ENCODE data around the gene CBY1. TPM values are rescaled to one million over a fixed set of nuclear protein-coding genes. Genes with fewer than 3 reads are reported as not detected.
A peak's percentile ranks its signal among the peaks of the same experiment; 100 is the strongest.

CBY1 gene
- total and polyA plus RNA-seq, 4 donors, result 16.1 to 53.0 (median 37.8) TPM

- Histone ChIP-seq H3K4me3 (ENCODE audit: low read depth, low read length) (no peak overlapping the region), H3K27ac (ENCODE audit: low read depth, low read length) (no peak overlapping the region), H3K36me3 (ENCODE audit: control insufficient read depth, insufficient read depth, low read length) (peaks cover 9% of the 10 kb centered on the region), H3K27me3 (ENCODE audit: control insufficient read depth, insufficient read depth, low read length) (no peaks in the 10 kb centered on the region), H3K9me3 (ENCODE audit: control insufficient read depth, insufficient read depth, low read length) (no peaks in the 10 kb centered on the region), H3K4me1 (ENCODE audit: control insufficient read depth, insufficient read depth, low read length) (peaks cover 23% of the 10 kb centered on the region)
- 90% methylated on average over 13 of the region's 13 CpGs for WGBS (ENCODE audit: insufficient coverage)
- no peak for DNase-seq (ENCODE audit: low read depth in 4 of 6, low spot score in 6 of 6)
These were observed 42.1 kb downstream of the CBY1 start for GRCh38 chr22:38698407-38699094.

GRCh38 chr22:38699143-38699542 is 42.7 kb downstream of the CBY1 start:
- peak overlapping the region; percentile 81 for H3K4me3 ChIP-seq (ENCODE audit: low read depth, low read length)
- no peaks in the 10 kb centered on the region for H3K27me3 ChIP-seq (ENCODE audit: control insufficient read depth, insufficient read depth, low read length)
- no peak for DNase-seq (ENCODE audit: low read depth in 4 of 6, low spot score in 6 of 6)
- H3K27ac ChIP-seq (ENCODE audit: low read depth, low read length), result peak overlapping the region; percentile 73
- peaks cover 23% of the 10 kb centered on the region for H3K4me1 ChIP-seq (ENCODE audit: control insufficient read depth, insufficient read depth, low read length)
- peaks cover 7% of the 10 kb centered on the region for H3K36me3 ChIP-seq (ENCODE audit: control insufficient read depth, insufficient read depth, low read length)
- 79% methylated on average over 3 of the region's 5 CpGs for WGBS (ENCODE audit: insufficient coverage)
- H3K9me3 ChIP-seq (ENCODE audit: control insufficient read depth, insufficient read depth, low read length), result no peaks in the 10 kb centered on the region

- Histone ChIP-seq H3K36me3 (ENCODE audit: control insufficient read depth, insufficient read depth, low read length) (peaks cover under 1% of the 10 kb centered on the region), H3K9me3 (ENCODE audit: control insufficient read depth, insufficient read depth, low read length) (no peaks in the 10 kb centered on the region), H3K27me3 (ENCODE audit: control insufficient read depth, insufficient read depth, low read length) (no peaks in the 10 kb centered on the region), H3K27ac (ENCODE audit: low read depth, low read length) (peak overlapping the region; percentile 73), H3K4me1 (ENCODE audit: control insufficient read depth, insufficient read depth, low read length) (peaks cover 23% of the 10 kb centered on the region), H3K4me3 (ENCODE audit: low read depth, low read length) (peak overlapping the region; percentile 81)
- WGBS (ENCODE audit: insufficient coverage), result 6% methylated on average over 5 of the region's 6 CpGs
- peak in 2 of 6 donors; percentile 21 to 49 for DNase-seq (ENCODE audit: low read depth in 4 of 6, low spot score in 6 of 6)
These were observed 43.3 kb downstream of the CBY1 start for GRCh38 chr22:38699784-38700183.

GRCh38 chr22:38700270-38700788 is 43.9 kb downstream of the CBY1 start:
- peak overlapping the region; percentile 73 for H3K27ac ChIP-seq (ENCODE audit: low read depth, low read length)
- under 1% methylated on average over 57 of the region's 57 CpGs for WGBS (ENCODE audit: insufficient coverage)
- no peaks in the 10 kb centered on the region for H3K9me3 ChIP-seq (ENCODE audit: control insufficient read depth, insufficient read depth, low read length)
- peaks cover 23% of the 10 kb centered on the region for H3K4me1 ChIP-seq (ENCODE audit: control insufficient read depth, insufficient read depth, low read length)
- H3K36me3 ChIP-seq (ENCODE audit: control insufficient read depth, insufficient read depth, low read length), result no peaks in the 10 kb centered on the region
- peak overlapping the region; percentile 81 for H3K4me3 ChIP-seq (ENCODE audit: low read depth, low read length)
- peak in 2 of 6 donors; percentile 6 to 55 for DNase-seq (ENCODE audit: low read depth in 4 of 6, low spot score in 6 of 6)
- H3K27me3 ChIP-seq (ENCODE audit: control insufficient read depth, insufficient read depth, low read length), result no peaks in the 10 kb centered on the region

GRCh38 chr22:38700789-38701628 is 44.6 kb downstream of the CBY1 start, which contains the start of gene JOSD1:
Gene JOSD1, minus strand, starts transcription at chr22:38700943. Its CDS starts 956 bp downstream, at chr22:38699987.
- Histone ChIP-seq H3K27ac (ENCODE audit: low read depth, low read length) (peak within 1 kb of the TSS; percentile 85), H3K36me3 (ENCODE audit: control insufficient read depth, insufficient read depth, low read length) (no peaks in the 10 kb centered on the region), H3K4me1 (ENCODE audit: control insufficient read depth, insufficient read depth, low read length) (peaks cover 23% of the 10 kb centered on the region), H3K4me3 (ENCODE audit: low read depth, low read length) (peak within 1 kb of the TSS; percentile 81), H3K27me3 (ENCODE audit: control insufficient read depth, insufficient read depth, low read length) (no peaks in the 10 kb centered on the region), H3K9me3 (ENCODE audit: control insufficient read depth, insufficient read depth, low read length) (no peaks in the 10 kb centered on the region)
- WGBS (ENCODE audit: insufficient coverage), result under 1% methylated on average over 90 of the region's 94 CpGs
- peak; percentile 80 to 98 (median 92) for DNase-seq (ENCODE audit: low read depth in 4 of 6, low spot score in 6 of 6)

GRCh38 chr22:38704654-38705234 is 48.3 kb downstream of the CBY1 start:
- Histone ChIP-seq H3K27me3 (ENCODE audit: control insufficient read depth, insufficient read depth, low read length) (no peaks in the 10 kb centered on the region), H3K4me1 (ENCODE audit: control insufficient read depth, insufficient read depth, low read length) (peaks cover 11% of the 10 kb centered on the region), H3K9me3 (ENCODE audit: control insufficient read depth, insufficient read depth, low read length) (no peaks in the 10 kb centered on the region), H3K36me3 (ENCODE audit: control insufficient read depth, insufficient read depth, low read length) (peaks cover 4% of the 10 kb centered on the region), H3K27ac (ENCODE audit: low read depth, low read length) (peak overlapping the region; percentile 92), H3K4me3 (ENCODE audit: low read depth, low read length) (peak overlapping the region; percentile 82)
- DNase-seq (ENCODE audit: low read depth in 4 of 6, low spot score in 6 of 6), result no peak
- 44% methylated on average over 2 of the region's 10 CpGs for WGBS (ENCODE audit: insufficient coverage)

- H3K4me1 ChIP-seq (ENCODE audit: control insufficient read depth, insufficient read depth, low read length), result peaks cover 10% of the 10 kb centered on the region
- peak; percentile 100 for DNase-seq (ENCODE audit: low read depth in 4 of 6, low spot score in 6 of 6)
- peaks cover 4% of the 10 kb centered on the region for H3K36me3 ChIP-seq (ENCODE audit: control insufficient read depth, insufficient read depth, low read length)
- no peaks in the 10 kb centered on the region for H3K27me3 ChIP-seq (ENCODE audit: control insufficient read depth, insufficient read depth, low read length)
- peak within 1 kb of the TSS; percentile 82 for H3K4me3 ChIP-seq (ENCODE audit: low read depth, low read length)
- WGBS (ENCODE audit: insufficient coverage), result under 1% methylated on average over 55 of the region's 55 CpGs
- H3K27ac ChIP-seq (ENCODE audit: low read depth, low read length), result peak within 1 kb of the TSS; percentile 92
- no peaks in the 10 kb centered on the region for H3K9me3 ChIP-seq (ENCODE audit: control insufficient read depth, insufficient read depth, low read length)
These were observed 49.0 kb downstream of the CBY1 start, which contains the start of gene GTPBP1 for GRCh38 chr22:38705235-38706100. Gene GTPBP1, plus strand, starts transcription at chr22:38705944. Its CDS starts 12 bp downstream, at chr22:38705956.

GRCh38 chr22:38706101-38706900 is 49.9 kb downstream of the CBY1 start:
- WGBS (ENCODE audit: insufficient coverage), result 0% methylated on average over 80 of the region's 80 CpGs
- peaks cover 8% of the 10 kb centered on the region for H3K4me1 ChIP-seq (ENCODE audit: control insufficient read depth, insufficient read depth, low read length)
- DNase-seq (ENCODE audit: low read depth in 4 of 6, low spot score in 6 of 6), result peak in 3 of 6 donors; percentile 26 to 62 (median 48)
- H3K36me3 ChIP-seq (ENCODE audit: control insufficient read depth, insufficient read depth, low read length), result peaks cover 4% of the 10 kb centered on the region
- H3K9me3 ChIP-seq (ENCODE audit: control insufficient read depth, insufficient read depth, low read length), result no peaks in the 10 kb centered on the region
- no peaks in the 10 kb centered on the region for H3K27me3 ChIP-seq (ENCODE audit: control insufficient read depth, insufficient read depth, low read length)
- peak overlapping the region; percentile 82 for H3K4me3 ChIP-seq (ENCODE audit: low read depth, low read length)
- H3K27ac ChIP-seq (ENCODE audit: low read depth, low read length), result peak overlapping the region; percentile 86

Measured in spinal cord (tissue), 10 donors.